Endothelial cell of umbilical vein (primary cell): Measurements from ENCODE around the gene P2RX3.
"Not testable (repeated sequence)": the region's sequence is repeated elsewhere in the genome, so short reads cannot be mapped to it uniquely, and the experiment has no call there.

Experiments
- EZH2 ChIP-seq: IDR thresholded peaks from 2 replicates; pipeline ENCODE4 v1.6.1; 2012; ENCODE audit warnings: borderline replicate concordance, low read depth, mild to moderate bottlenecking, moderate library complexity, low read length, inconsistent platforms; ENCODE audit not compliant: severe bottlenecking
- MYC ChIP-seq: IDR thresholded peaks from one replicate; pipeline ENCODE4 v1.6.1; 2011; ENCODE audit warnings: mild to moderate bottlenecking, low read depth, low read length
- POLR2A ChIP-seq: IDR thresholded peaks from 2 replicates; pipeline ENCODE4 v1.6.1; 2012; ENCODE audit warnings: low read depth, mild to moderate bottlenecking, control low read depth, low read length
- POLR2AphosphoS5 ChIP-seq: IDR thresholded peaks from 2 replicates; pipeline ENCODE4 v1.6.1; 2012; ENCODE audit warnings: low read depth, mild to moderate bottlenecking, control low read depth, low read length, moderate library complexity; ENCODE audit not compliant: insufficient read depth
- TF ChIP-seq, protein P1 (sequence below), 2 donors: IDR thresholded peaks; 1 replicate in 1 of 2; 2 replicates in 1 of 2; pipeline ENCODE4 v1.5.1; 2011; ENCODE audit warnings: low read length in 2 of 2, mild to moderate bottlenecking in 2 of 2, moderate library complexity in 2 of 2, control low read depth in 1 of 2, inconsistent platforms in 1 of 2, low read depth in 1 of 2; ENCODE audit not compliant: insufficient read depth in 1 of 2; ENCODE audit errors: extremely low read depth in 1 of 2

DNA sequence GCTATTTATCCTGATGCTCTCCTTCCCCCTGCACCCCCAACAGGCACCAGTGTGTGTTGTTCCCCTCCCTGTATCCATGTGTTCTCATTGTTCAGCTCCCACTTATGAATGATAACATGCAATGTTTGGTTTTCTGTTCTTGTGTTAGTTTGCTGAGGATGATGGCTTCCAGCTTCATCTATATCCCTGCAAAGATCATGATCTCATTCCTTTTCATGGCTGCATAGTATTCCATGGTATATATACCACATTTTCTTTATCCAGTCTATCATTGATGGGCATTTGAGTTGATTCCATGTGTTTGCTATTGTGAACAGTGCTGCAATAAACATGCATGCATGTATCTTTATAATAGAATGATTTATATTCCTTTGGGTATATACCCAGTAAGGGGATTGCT is 23.3 kb downstream of the P2RX3 start:
- TF ChIP-seq, protein P1, sequence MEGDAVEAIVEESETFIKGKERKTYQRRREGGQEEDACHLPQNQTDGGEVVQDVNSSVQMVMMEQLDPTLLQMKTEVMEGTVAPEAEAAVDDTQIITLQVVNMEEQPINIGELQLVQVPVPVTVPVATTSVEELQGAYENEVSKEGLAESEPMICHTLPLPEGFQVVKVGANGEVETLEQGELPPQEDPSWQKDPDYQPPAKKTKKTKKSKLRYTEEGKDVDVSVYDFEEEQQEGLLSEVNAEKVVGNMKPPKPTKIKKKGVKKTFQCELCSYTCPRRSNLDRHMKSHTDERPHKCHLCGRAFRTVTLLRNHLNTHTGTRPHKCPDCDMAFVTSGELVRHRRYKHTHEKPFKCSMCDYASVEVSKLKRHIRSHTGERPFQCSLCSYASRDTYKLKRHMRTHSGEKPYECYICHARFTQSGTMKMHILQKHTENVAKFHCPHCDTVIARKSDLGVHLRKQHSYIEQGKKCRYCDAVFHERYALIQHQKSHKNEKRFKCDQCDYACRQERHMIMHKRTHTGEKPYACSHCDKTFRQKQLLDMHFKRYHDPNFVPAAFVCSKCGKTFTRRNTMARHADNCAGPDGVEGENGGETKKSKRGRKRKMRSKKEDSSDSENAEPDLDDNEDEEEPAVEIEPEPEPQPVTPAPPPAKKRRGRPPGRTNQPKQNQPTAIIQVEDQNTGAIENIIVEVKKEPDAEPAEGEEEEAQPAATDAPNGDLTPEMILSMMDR (IDR thresholded peaks at IDR 0.05; ENCODE audit: extremely low read depth in 1 of 2, insufficient read depth in 1 of 2, low read depth in 1 of 2, low read length in 2 of 2): not testable (repeated sequence)
- TF ChIP-seq POLR2A, POLR2AphosphoS5, EZH2, MYC: not testable (repeated sequence)
